Measurements from ENCODE around the gene XPO6. TPM values are rescaled to one million over a fixed set of nuclear protein-coding genes. Genes with fewer than 3 reads are reported as not detected.
A peak's percentile ranks its signal among the peaks of the same experiment; 100 is the strongest.

The XPO6 gene
- total RNA-seq, 2 donors from 2014 or later = 212 to 386 TPM

- ATAC-seq (no peak), DNase-seq (ENCODE audit: low spot score) (no peak)
- Mint-ChIP-seq H3K4me1 (ENCODE audit: low read depth in 2 of 2) (peaks cover 7 to 13% of the 10 kb centered on the region in 2 donors), H3K27ac (peak overlapping the region in 1 of 2 donors; percentile 28), H3K27me3 (no peaks in the 10 kb centered on the region), H3K36me3 (no peaks in the 10 kb centered on the region), H3K9me3 (no peaks in the 10 kb centered on the region), H3K4me3 (no peak overlapping the region)
Measured at GRCh38 chr16:28089992-28090365, 121.8 kb downstream of the XPO6 start.

DNA sequence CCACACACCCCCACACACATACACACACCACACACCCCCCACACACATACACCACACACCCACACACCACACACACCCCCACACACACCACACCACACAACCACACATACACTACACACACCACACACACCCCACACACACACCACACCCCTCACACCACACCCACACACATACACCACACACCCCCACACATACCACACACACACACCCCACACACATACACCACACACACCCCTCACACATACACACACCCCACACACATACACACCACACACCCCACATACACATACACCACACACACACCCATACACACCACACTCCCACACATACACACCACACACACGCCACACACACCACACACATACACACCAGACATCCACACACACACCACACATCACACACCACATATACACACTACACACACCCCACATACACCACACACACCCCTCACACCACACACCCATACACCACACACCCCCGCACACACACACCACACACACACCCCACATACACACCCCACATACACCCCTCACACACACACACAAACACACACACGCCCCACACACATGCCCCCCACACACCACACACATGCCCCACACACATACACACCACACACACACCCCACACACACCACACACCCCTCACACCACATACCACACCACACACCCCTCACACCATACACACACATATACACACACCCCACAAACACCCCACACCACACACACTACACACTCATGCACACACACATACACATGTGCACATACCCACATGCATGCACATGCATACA is 122.4 kb downstream of the XPO6 start:
- Mint-ChIP-seq H3K27ac (peak overlapping the region in 1 of 2 donors; percentile 28), H3K9me3 (no peaks in the 10 kb centered on the region), H3K36me3 (no peaks in the 10 kb centered on the region), H3K4me3 (no peak overlapping the region), H3K4me1 (ENCODE audit: low read depth in 2 of 2) (peaks cover 7 to 13% of the 10 kb centered on the region in 2 donors), H3K27me3 (no peaks in the 10 kb centered on the region)
- DNase-seq (ENCODE audit: low spot score) = no peak
- peak in 1 of 2 donors; percentile 22 for ATAC-seq

GRCh38 chr16:28087675-28088300 is 124.0 kb downstream of the XPO6 start:
- no peak overlapping the region for H3K27ac Mint-ChIP-seq
- no peaks in the 10 kb centered on the region for H3K9me3 Mint-ChIP-seq
- H3K4me1 Mint-ChIP-seq (ENCODE audit: low read depth in 2 of 2) = peaks cover 7 to 10% of the 10 kb centered on the region in 2 donors
- H3K4me3 Mint-ChIP-seq = no peak overlapping the region
- H3K27me3 Mint-ChIP-seq = no peaks in the 10 kb centered on the region
- H3K36me3 Mint-ChIP-seq = no peaks in the 10 kb centered on the region
- ATAC-seq = peak in 1 of 2 donors; percentile 24
- no peak for DNase-seq (ENCODE audit: low spot score)

GRCh38 chr16:28087140-28087660 is 124.6 kb downstream of the XPO6 start:
- Mint-ChIP-seq H3K36me3 (no peaks in the 10 kb centered on the region), H3K9me3 (no peaks in the 10 kb centered on the region), H3K4me1 (ENCODE audit: low read depth in 2 of 2) (peaks cover 7 to 10% of the 10 kb centered on the region in 2 donors), H3K4me3 (no peak overlapping the region), H3K27ac (no peak overlapping the region), H3K27me3 (no peaks in the 10 kb centered on the region)
- ATAC-seq = peak; percentile 15 to 40
- DNase-seq (ENCODE audit: low spot score) = no peak

DNA sequence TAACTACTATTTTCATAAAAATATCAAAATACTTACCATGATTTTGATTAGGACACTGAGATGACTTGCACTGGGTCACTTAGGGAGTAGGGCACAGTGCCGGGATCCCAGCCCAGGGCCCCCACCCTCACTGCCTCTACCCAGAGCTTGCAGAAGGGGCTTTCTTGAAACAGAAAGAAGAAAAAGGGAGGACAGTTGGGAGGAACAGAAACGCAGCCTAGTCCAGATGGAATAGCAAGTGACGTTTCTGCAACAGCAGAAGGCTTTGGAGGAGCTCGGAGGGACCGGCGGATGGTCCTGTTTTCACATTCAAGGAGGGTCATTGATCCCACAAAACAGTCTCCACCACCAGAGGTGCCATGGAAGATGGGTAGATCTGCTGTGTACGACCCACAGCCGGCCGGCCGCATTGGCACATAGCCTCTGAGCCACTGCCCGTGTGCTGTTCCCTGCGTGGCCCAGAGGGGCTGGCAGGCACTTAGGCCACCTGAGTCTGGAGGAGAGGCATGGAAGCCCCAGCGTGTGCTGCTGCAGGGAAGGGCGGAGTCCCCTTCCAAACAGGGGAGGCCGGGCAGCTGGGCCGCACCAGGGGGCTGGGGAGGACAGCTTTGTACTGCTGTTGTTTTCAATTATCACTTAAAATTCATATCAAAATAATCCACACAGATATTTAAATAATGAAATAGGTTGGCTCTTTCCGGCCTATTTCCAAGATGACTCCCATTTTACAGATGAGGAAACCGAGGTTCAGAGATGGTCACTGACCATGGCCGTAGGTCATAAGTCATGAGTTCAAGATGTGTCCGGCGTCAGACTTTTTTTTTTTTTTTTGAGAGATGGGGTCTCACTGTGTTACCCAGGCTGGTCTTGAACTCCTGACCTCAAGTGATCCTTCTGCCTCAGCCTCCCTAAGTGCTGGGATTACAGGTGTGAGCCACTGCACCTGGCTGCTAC is 125.3 kb downstream of the XPO6 start:
- ATAC-seq = no peak
- no peaks in the 10 kb centered on the region for H3K27me3 Mint-ChIP-seq
- no peak overlapping the region for H3K4me3 Mint-ChIP-seq
- DNase-seq (ENCODE audit: low spot score) = peak; percentile 13
- peaks cover 7 to 10% of the 10 kb centered on the region in 2 donors for H3K4me1 Mint-ChIP-seq (ENCODE audit: low read depth in 2 of 2)
- H3K9me3 Mint-ChIP-seq = no peaks in the 10 kb centered on the region
- H3K36me3 Mint-ChIP-seq = no peaks in the 10 kb centered on the region
- H3K27ac Mint-ChIP-seq = no peak overlapping the region

DNA sequence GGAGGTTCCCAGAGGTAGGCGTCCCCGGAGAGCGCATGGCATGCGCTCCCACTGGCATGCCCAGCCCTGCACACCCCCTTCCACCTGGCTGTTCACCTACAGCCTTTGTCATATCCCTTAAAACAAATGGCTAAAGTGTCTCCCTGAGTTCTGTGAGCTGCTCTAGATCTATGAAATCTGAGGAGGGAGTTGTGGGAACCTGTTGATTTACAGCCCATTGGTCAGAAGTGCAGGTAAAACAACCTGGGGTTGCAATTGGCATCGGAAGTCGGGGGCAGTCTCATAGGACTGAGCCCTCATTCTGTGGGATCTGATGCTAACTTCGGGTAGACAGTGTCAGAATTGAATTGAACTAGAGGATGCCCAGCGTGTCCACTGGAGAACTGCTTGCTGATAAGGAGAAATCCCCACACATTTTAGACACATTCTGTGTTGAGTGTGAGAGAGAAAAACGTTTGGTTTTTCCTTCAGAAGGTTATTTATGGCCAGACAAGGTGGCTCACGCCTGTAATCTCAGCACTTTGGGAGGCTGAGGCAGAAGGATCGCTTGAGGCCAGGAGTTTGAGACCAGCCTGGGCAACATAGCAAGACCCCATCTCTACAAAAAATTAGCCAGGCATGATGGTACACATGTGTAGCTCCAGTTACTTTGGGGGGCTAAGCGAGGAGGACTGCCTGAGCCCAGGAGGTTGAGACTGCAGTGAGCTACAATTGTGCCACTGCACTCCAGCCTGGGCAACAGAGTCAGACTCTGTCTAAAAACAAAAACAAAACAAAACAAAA is 126.2 kb downstream of the XPO6 start:
- H3K4me3 Mint-ChIP-seq = no peak overlapping the region
- no peak overlapping the region for H3K27ac Mint-ChIP-seq
- DNase-seq (ENCODE audit: low spot score) = no peak
- H3K27me3 Mint-ChIP-seq = no peaks in the 10 kb centered on the region
- H3K4me1 Mint-ChIP-seq (ENCODE audit: low read depth in 2 of 2) = peaks cover 7 to 12% of the 10 kb centered on the region in 2 donors
- H3K9me3 Mint-ChIP-seq = no peaks in the 10 kb centered on the region
- H3K36me3 Mint-ChIP-seq = no peaks in the 10 kb centered on the region
- no peak for ATAC-seq

DNA sequence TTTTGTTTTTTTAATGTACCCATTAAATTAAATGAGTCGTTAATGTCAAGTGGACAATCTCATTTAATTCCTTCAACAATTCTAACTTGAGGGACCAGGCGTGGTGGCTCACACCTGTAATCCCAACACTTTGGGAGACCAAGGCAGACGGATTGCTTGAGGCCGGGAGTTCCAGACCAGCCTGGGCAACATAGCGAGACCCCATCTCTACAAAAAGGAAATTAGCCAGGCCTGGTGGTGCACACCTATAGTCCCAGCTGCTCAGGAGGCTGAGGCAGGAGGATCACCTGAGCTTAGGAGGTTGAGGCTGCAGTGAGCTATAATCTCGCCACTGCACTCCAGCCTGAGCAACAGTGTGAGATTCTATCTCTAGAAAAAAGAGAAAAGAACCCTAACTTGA is 127.6 kb downstream of the XPO6 start:
- H3K4me3 Mint-ChIP-seq = no peak overlapping the region
- no peak overlapping the region for H3K27ac Mint-ChIP-seq
- H3K27me3 Mint-ChIP-seq = no peaks in the 10 kb centered on the region
- H3K36me3 Mint-ChIP-seq = no peaks in the 10 kb centered on the region
- no peak for DNase-seq (ENCODE audit: low spot score)
- H3K9me3 Mint-ChIP-seq = no peaks in the 10 kb centered on the region
- ATAC-seq = no peak
- peaks cover 0 to 2% of the 10 kb centered on the region in 2 donors for H3K4me1 Mint-ChIP-seq (ENCODE audit: low read depth in 2 of 2)

DNA sequence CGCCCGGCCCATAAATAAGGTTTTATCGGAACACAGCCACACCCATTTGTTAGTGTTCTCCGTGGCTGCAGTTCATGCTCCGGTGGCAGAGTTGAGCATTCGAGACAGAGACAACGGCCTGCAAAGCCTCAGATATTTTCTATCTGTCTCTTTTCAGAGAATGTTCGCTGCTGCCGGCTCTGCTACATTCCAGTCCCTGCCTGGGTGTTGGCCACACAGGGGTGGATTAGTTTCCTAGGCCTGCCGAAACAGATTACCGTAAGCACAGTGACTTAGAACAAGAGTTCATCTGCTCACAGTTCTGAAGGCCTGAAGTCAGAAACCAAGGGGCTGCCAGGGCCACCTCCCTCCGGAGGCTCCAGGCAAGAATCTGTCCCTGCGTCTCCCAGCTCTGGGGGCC is 129.1 kb downstream of the XPO6 start:
- H3K27ac Mint-ChIP-seq = no peak overlapping the region
- no peaks in the 10 kb centered on the region for H3K9me3 Mint-ChIP-seq
- ATAC-seq (no peak), DNase-seq (ENCODE audit: low spot score) (no peak)
- peaks cover 0 to 2% of the 10 kb centered on the region in 2 donors for H3K4me1 Mint-ChIP-seq (ENCODE audit: low read depth in 2 of 2)
- no peaks in the 10 kb centered on the region for H3K27me3 Mint-ChIP-seq
- H3K4me3 Mint-ChIP-seq = no peak overlapping the region
- no peaks in the 10 kb centered on the region for H3K36me3 Mint-ChIP-seq

DNA sequence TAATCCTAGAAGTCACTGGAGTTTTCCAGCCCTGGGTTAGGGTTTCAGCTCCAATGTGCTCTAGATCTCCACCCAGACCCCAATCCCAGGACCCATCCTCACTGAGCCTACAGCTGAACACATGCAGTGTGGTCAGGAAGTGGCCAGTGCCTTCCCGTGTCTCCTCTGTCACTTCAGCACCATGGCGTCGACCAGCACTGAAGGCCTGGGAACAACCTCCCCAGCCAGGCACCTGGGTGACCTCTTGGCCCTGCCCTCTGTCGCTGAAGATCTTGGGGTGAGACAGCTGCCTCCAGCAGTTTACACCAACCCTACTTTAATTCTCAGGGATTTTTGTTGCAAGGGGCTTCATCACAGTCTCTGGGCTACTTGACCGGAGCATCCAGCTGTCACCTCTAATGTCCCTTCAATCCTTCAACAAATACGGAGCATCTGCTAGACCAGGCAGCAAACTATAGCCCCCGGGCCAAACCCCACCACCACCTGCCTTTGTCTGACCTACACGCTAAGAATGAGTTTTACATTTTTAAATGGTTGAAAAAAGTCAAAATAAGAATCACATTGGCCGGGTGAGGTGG is 130.3 kb downstream of the XPO6 start:
- Mint-ChIP-seq H3K9me3 (no peaks in the 10 kb centered on the region), H3K36me3 (no peaks in the 10 kb centered on the region), H3K4me1 (ENCODE audit: low read depth in 2 of 2) (peaks cover 0 to 2% of the 10 kb centered on the region in 2 donors), H3K27me3 (no peaks in the 10 kb centered on the region), H3K4me3 (no peak overlapping the region), H3K27ac (no peak overlapping the region)
- DNase-seq (ENCODE audit: low spot score) (no peak), ATAC-seq (peak in 1 of 2 donors; percentile 25)

DNA sequence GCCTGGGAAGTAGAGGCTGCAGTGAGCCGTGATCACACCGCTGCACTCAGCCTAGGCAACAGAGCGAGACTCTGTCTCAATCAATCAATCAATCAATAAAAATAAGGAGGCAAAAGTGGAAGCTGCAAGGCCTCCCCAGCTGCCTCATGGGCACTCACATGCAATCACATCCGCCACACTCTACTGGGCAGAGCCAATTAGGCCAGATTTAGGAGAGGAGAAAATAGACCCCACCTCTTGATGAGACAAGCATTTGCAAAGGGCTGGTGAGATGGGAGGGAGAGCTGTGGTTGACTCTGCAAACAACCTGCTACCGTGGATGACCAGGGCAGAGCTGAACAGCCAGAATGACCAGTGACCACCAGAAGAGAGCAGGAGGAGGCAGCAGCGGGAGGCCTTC is 133.5 kb downstream of the XPO6 start:
- H3K27me3 Mint-ChIP-seq = no peaks in the 10 kb centered on the region
- H3K9me3 Mint-ChIP-seq = no peaks in the 10 kb centered on the region
- no peak for DNase-seq (ENCODE audit: low spot score)
- no peak overlapping the region for H3K4me3 Mint-ChIP-seq
- no peaks in the 10 kb centered on the region for H3K36me3 Mint-ChIP-seq
- H3K4me1 Mint-ChIP-seq (ENCODE audit: low read depth in 2 of 2) = peaks cover 0 to 2% of the 10 kb centered on the region in 2 donors
- ATAC-seq = no peak
- H3K27ac Mint-ChIP-seq = no peak overlapping the region

DNA sequence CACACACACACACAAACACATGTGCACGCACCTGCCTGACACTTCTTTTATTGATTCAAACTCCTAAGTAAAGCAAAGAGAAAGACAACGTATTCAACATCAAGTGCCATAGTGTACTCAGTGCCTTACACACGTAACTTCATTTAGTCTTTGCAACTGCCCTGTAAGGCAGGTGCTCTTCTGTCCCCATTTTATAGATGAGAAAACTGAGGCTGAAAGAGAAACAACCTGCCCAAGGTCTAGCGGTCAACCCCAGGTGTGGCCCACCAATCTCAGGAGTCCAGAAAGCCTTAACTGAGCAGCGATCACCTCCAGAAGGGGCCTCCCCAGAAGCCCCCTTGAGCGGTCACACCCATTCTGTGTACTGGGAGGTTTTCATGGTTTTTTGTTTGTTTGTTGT is 137.9 kb downstream of the XPO6 start:
- no peak overlapping the region for H3K27ac Mint-ChIP-seq
- H3K9me3 Mint-ChIP-seq = no peaks in the 10 kb centered on the region
- peaks cover 0 to 3% of the 10 kb centered on the region in 2 donors for H3K27me3 Mint-ChIP-seq
- no peak overlapping the region for H3K4me3 Mint-ChIP-seq
- ATAC-seq = no peak
- DNase-seq (ENCODE audit: low spot score) = no peak
- H3K4me1 Mint-ChIP-seq (ENCODE audit: low read depth in 2 of 2) = no peaks in the 10 kb centered on the region
- H3K36me3 Mint-ChIP-seq = no peaks in the 10 kb centered on the region

- Mint-ChIP-seq H3K27me3 (peaks cover 5 to 6% of the 10 kb centered on the region in 2 donors), H3K4me3 (no peak overlapping the region), H3K9me3 (no peaks in the 10 kb centered on the region), H3K27ac (no peak overlapping the region), H3K36me3 (no peaks in the 10 kb centered on the region), H3K4me1 (ENCODE audit: low read depth in 2 of 2) (no peaks in the 10 kb centered on the region)
- ATAC-seq (no peak), DNase-seq (ENCODE audit: low spot score) (no peak)
Measured at GRCh38 chr16:28072087-28072486, 139.7 kb downstream of the XPO6 start.
